HuH-7 (cell line): ENCODE measurements around the gene ENOPH1.
"Not testable (repeated sequence)": the region's sequence is repeated elsewhere in the genome, so short reads cannot be mapped to it uniquely, and the experiment has no call there.

Source experiments
- DNase-seq: peaks from one replicate; pipeline ENCODE4 v3.0.0; 2011; ENCODE audit warnings: low spot score

Gene ENOPH1

DNA sequence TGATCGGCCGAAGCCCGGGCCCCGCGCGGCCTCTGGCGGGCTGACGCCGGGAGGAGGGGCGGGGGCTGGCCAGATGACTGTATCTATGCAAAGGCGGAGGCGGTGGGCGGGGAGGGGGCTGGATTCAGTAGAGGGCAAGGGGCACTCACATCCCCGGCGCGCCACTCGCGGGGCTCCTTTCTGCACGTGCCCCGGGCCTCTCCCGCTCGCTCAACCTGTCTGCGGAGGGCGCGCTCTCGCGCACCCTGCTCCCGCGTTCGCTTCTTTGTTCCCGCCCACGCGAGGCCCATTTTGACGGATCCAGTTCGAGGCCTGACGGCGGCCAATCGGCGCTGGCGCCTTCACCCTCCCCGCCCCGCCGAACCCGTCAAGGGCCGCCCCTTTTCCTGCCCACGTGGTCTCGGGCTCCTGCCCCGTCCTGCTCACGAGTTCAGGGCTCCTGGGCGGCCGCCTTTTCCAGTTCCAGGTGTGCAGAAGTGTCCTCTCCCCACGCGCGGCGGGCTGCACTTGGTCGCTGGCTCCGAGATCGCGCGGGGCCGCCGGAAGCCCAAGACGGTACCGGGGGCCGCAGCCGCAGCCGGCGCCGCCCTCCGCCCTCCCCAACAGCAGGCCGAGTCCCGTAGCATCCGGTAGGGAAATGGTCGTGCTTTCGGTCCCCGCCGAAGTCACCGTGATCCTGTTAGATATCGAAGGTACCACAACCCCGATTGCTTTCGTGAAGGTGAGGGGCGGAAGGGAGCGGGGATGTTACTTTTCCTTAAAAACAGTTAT lies at the start of gene ENOPH1, which contains the start of gene HNRNPDL:
Gene ENOPH1 (plus strand): TSS at position 398 of the 771 bp plus-strand sequence. CDS start 240 bp downstream, at position 638.
Gene HNRNPDL (minus strand): TSS at position 270 of the 771 bp plus-strand sequence. CDS start 772 bp downstream, outside the sequence.
- DNase-seq = peak; percentile 86

DNA sequence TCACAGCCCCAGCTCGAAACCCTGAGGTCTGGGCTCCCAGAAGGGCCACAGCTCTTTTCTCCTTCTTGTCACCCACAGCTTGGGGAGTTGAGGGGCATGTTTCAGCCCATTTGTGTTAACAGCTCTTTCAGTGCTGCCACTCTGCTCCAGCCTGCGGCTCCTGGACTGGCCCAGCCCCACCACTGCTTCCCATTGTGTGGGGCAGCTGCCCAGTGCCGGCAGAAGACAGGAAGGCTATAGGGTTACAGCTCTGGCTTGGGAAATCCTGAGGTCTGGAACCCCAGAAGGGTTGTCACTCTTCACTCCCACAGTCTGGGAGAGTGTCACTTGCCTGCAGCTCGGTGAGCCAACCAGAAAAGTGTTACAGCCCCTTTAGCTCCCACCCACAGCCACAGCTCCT lies 49.6 kb upstream of the ENOPH1 start:
- DNase-seq = no peak

GRCh38 chr4:82381235-82381634 lies 49.2 kb upstream of the ENOPH1 start:
- no peak for DNase-seq

GRCh38 chr4:82381661-82382296 lies 48.6 kb upstream of the ENOPH1 start:
- no peak for DNase-seq

DNA sequence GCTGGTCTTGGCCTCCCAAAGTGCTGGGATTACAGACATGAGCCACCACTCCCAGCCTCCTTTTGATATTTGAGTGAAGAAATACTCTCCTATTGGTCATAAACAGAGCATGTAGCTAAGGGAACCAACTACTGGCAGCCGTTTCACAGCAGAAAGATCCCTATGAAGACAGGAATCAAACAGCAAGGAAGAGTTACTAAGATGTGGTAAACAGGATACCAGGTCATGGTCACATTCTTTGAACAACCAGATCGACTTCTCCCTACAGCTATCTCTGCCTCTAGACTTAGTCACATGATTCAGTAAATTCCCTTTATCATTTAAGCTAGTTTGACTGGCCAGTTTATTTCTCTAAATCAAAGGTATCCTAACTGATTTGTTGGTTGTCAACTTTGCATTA lies 47.6 kb upstream of the ENOPH1 start:
- DNase-seq = no peak

GRCh38 chr4:82386312-82386711 lies 44.1 kb upstream of the ENOPH1 start:
- DNase-seq = not testable (repeated sequence)

DNA sequence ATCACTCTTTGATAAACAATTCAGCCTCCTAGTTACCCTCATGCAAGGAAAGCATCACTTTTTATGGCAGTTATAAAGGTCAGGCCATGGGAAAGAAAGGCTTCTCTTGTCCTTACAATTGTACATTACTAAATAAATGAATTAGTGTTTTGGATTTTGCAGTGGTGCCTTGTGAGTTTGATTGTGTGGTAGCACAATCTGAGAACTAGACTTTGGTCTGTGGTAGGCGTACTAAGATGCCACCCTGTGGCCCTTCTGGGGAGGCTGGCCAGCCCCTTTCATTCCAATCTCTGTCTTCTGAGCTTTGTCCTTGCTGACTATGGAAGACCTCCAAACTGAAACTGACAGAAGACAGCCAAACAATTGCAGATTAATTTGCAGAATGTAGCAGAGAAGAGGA lies 42.0 kb upstream of the ENOPH1 start:
- DNase-seq = no peak

GRCh38 chr4:82390061-82390460 lies 40.3 kb upstream of the ENOPH1 start:
- not testable (repeated sequence) for DNase-seq

DNA sequence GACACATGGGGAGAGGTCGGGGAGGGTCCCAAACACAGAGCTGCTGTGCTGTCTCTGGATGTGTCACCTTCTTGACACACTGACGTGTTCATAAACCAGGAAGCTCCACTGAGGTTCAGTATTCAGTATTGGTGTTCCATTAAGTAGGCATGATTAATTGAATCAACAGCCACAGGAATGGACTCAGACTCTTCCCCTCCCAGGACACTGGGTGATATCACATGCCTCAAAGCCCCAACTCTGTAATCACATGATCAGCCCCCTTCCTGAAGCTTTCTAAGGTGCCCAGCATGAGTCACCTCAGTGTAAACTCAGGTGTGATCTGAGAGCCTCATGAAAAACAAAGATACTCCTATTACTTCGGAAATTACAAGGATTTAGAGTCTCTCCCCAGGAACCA lies 35.5 kb upstream of the ENOPH1 start:
- no peak for DNase-seq

DNA sequence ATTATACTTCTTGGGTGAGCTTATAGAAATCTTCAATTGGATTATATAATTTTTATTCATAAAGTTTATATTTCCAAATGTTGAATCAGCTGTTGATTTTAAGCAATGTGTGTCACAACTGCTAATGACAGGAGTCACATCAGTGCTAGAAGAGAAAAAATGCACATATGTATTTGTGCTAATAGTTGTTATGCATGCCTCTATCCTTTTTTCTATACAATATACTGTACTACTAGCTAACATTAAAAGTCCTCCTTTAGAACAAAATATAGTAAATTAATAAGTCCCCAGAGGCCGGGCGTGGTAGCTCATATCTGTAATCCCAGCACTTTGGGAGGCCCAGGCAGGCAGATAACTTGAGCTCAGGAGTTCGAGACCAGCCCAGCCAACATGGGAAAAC lies 32.9 kb upstream of the ENOPH1 start:
- no peak for DNase-seq

DNA sequence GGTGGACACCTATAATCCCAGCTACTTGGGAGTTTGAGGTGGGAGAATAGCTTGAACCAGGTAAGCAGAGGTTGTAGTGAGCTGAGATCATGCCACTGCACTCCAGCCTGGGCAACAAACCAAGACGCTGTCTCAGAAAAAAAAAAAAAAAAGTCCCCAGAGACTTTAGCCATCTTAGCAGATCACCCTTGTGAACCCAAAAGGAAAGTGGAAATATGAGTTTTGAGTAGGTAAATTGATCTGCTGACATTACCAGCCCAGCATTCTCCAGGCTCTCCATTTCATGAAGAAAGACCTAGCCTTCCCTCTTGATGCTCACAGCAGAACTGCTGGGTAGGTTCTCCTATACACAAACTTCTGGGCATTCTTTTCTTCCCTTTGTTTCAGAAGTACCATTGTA lies 32.1 kb upstream of the ENOPH1 start:
- DNase-seq = no peak

DNA sequence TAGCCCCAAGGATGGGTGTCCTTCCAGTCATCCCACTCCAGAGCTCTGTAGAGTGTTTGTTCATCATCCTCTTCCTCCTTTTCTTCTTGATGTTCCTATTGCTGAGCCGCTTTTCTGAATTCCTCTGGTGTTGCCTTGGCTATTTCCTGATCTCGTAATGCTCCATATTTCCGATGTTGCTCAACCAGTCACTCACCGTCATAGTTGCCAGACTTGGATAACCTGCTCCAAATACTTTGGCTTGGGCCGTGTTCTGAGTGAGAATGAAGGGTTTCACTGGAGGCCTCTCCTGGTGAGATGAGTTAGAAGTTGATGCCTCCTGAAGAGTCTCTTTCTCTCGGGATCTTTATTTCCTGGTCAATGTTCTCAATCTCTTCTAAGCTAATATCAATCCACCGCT lies 28.8 kb upstream of the ENOPH1 start:
- no peak for DNase-seq

DNA sequence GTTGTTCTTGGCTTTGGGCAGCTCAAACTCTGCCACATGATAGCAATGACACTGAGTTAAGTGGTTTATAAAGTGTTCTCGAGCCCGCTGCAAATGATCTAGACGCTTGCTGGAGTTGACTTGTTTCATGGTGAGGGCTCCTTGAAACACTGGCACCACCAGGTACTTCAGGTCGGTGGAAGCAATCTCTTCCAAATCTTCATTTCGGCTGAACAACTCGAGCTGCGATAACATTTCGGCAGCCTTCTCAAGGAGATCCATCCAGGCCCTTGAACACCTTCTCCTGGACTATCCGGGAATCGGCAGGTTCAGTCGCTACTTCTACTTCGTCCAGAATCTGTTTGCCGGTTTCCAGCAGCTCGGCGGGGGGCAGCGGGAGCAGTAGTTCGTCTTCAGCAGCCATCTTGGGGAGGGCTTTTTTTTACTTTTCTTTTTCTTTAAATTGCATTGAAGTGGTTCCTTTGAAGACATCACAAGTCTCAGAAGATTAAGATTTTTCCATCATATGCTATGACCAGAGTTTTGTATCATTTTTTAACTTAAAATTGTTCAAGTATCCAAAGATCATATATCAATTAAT lies 28.1 kb upstream of the ENOPH1 start:
- no peak for DNase-seq

DNA sequence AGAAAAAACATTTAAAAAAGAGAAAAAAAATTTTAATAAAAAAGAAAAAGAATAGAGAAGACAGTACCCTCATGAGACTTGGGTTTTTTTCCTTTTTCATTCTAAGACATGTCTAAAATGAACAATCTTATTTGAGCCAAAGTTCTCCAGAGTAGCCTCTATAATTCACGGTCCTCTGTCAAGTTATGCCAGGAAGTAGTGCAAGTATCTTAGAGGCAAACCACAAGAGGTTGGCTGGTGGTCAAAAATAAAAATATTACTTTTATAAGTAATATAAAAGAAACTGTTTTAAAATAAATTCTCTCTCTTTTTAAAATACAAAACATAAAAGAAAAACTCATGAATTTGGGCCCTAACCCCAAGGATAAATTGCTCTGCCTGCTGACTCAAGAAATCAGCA lies 26.7 kb upstream of the ENOPH1 start:
- no peak for DNase-seq

GRCh38 chr4:82415061-82415460 lies 15.3 kb upstream of the ENOPH1 start:
- DNase-seq = not testable (repeated sequence)

DNA sequence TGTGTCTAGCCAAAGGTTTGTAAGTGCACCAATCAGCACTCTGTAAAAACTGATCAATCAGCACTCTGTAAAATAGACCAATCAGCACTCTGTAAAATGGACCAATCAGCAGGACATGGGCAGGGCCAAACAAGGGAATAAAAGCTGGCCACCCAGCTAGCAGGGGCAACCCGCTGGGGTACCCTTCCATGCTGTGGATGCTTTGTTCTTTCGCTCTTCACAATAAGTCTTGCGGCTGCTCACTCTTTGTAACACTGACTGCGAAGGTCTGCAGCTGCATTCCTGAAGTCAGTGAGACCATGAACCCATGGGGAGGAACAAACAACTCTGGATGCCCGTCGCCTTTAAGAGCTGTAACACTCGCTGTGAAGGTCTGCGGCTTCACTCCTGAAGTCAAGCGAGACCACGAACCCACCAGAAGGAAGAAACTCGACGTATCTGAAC lies 14.4 kb upstream of the ENOPH1 start:
- no peak for DNase-seq

GRCh38 chr4:82419451-82419850 lies 10.9 kb upstream of the ENOPH1 start:
- no peak for DNase-seq

GRCh38 chr4:82421796-82422560 lies 8.4 kb upstream of the ENOPH1 start:
- no peak for DNase-seq

DNA sequence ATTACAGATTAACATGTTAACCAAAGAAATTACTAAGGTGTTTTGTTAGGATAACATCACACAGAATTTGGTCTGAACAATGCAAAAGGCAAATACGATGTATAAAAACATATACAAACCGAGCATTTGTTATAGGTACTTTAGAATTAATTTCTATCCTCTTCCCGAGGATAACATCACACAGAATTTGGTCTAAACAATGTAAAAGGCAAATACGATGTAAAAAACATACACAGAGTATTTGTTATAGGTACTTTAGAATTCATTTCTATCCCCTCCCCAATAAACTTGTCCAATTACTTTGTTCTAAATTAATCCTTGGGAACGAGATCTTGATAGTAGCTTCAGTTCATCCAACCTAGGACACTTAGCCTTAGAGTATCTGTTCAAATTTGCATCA lies 7.8 kb upstream of the ENOPH1 start:
- no peak for DNase-seq

- no peak for DNase-seq
These were observed 6.9 kb upstream of the ENOPH1 start for GRCh38 chr4:82423245-82424054.

DNA sequence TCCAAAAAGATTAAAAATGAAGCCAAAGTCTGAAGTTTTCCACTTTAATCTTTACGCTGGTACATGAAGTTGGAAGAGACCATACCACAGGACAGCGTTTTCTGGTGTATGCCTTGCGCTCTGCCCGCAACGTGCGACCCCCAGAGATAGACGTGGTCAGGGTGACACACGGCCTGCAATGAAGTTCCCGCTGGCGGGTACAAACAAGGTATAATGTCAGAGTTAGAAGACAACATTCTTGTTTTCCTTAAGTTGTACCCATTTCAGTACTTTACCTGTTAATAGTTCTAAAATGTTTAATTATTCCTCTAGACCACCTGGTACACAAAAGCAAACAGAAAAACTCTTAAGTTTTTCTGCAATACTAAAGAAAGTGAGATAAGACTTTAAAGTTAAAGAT lies 4.9 kb upstream of the ENOPH1 start:
- DNase-seq = no peak
